Epidermal melanocyte (primary cell): Measurements from ENCODE around the gene PMM1.

ENCODE experiments used
- DNase-seq: peaks from one replicate; pipeline ENCODE4 v3.0.0; 2011; ENCODE audit warnings: low spot score; ENCODE audit not compliant: insufficient read length

PMM1 gene

GRCh38 chr22:41538583-41538982 is 51.1 kb downstream of the PMM1 start:
- no peak for DNase-seq

GRCh38 chr22:41537203-41537602 is 52.4 kb downstream of the PMM1 start:
- DNase-seq, result no peak

GRCh38 chr22:41535244-41535643 is 54.4 kb downstream of the PMM1 start:
- DNase-seq, result no peak

- no peak for DNase-seq
Observed at GRCh38 chr22:41534219-41534618, 55.4 kb downstream of the PMM1 start.

- peak; percentile 51 for DNase-seq
Observed at GRCh38 chr22:41532908-41533825, 56.5 kb downstream of the PMM1 start.

GRCh38 chr22:41531715-41532477 is 57.7 kb downstream of the PMM1 start:
- DNase-seq, result no peak

- DNase-seq, result no peak
Observed at GRCh38 chr22:41530890-41531714, 58.5 kb downstream of the PMM1 start.

- no peak for DNase-seq
Observed at GRCh38 chr22:41528938-41529561, 60.6 kb downstream of the PMM1 start.

GRCh38 chr22:41528132-41528766 is 61.4 kb downstream of the PMM1 start:
- no peak for DNase-seq
